ENCODE results near the gene BTBD18. TPM values are rescaled to one million over a fixed set of nuclear protein-coding genes. Genes with fewer than 3 reads are reported as not detected.

Gene BTBD18
- total RNA-seq, 1 donor from 2014 or later, result not detected

GRCh38 chr11:57793351-57794115, 41.9 kb upstream of the BTBD18 start:
- peak overlapping the region; percentile 31 to 56 for H3K27ac ChIP-seq
- TF ChIP-seq CTCF (IDR thresholded peaks at IDR 0.05), result no peak
- intact Hi-C loops (cut with DNase I), result no loop called here

GRCh38 chr11:57792870-57793269, 41.3 kb upstream of the BTBD18 start:
- H3K4me1 ChIP-seq, result peaks cover 0 to 15% of the 10 kb centered on the region in 2 donors
- intact Hi-C loops (cut with DNase I), result no loop called here
- no peak for TF ChIP-seq CTCF (IDR thresholded peaks at IDR 0.05)
- H3K9me3 ChIP-seq, result no peaks in the 10 kb centered on the region
- peaks cover 23 to 40% of the 10 kb centered on the region in 2 donors for H3K36me3 ChIP-seq
- DNase-seq (ENCODE audit: low spot score in 2 of 2), result no peak
- no peak overlapping the region for H3K4me3 ChIP-seq
- H3K27ac ChIP-seq, result peak overlapping the region; percentile 31 to 47
- no peaks in the 10 kb centered on the region for H3K27me3 ChIP-seq

More at GRCh38 chr11:57793351-57794115, 41.9 kb upstream of the BTBD18 start:
- Histone ChIP-seq H3K9me3 (no peaks in the 10 kb centered on the region), H3K27me3 (no peaks in the 10 kb centered on the region), H3K4me1 (peaks cover 0 to 11% of the 10 kb centered on the region in 2 donors), H3K36me3 (peaks cover 25 to 45% of the 10 kb centered on the region in 2 donors), H3K4me3 (no peak overlapping the region)
- no peak for DNase-seq (ENCODE audit: low spot score in 2 of 2)

- Histone ChIP-seq H3K27me3 (no peaks in the 10 kb centered on the region), H3K4me3 (no peak overlapping the region), H3K4me1 (peaks cover 0 to 19% of the 10 kb centered on the region in 2 donors), H3K27ac (peak overlapping the region; percentile 31 to 47), H3K9me3 (no peaks in the 10 kb centered on the region), H3K36me3 (peaks cover 22 to 34% of the 10 kb centered on the region in 2 donors)
- intact Hi-C loops (cut with DNase I), result no loop called here
- no peak for TF ChIP-seq CTCF (IDR thresholded peaks at IDR 0.05)
- peak; percentile 78 to 84 for DNase-seq (ENCODE audit: low spot score in 2 of 2)
Measured at GRCh38 chr11:57792060-57792541, 40.5 kb upstream of the BTBD18 start.

GRCh38 chr11:57791321-57792059, 39.9 kb upstream of the BTBD18 start:
- H3K4me3 ChIP-seq, result no peak overlapping the region
- H3K36me3 ChIP-seq, result peaks cover 16 to 28% of the 10 kb centered on the region in 2 donors
- H3K9me3 ChIP-seq, result no peaks in the 10 kb centered on the region
- intact Hi-C loops (cut with DNase I), result no loop called here
- peak overlapping the region in 1 of 2 donors; percentile 31 for H3K27ac ChIP-seq
- no peak for DNase-seq (ENCODE audit: low spot score in 2 of 2)
- no peaks in the 10 kb centered on the region for H3K27me3 ChIP-seq
- no peak for TF ChIP-seq CTCF (IDR thresholded peaks at IDR 0.05)
- H3K4me1 ChIP-seq, result peaks cover 0 to 23% of the 10 kb centered on the region in 2 donors

GRCh38 chr11:57788703-57789088, 37.1 kb upstream of the BTBD18 start:
- intact Hi-C loops (cut with DNase I), result no loop called here
- H3K27me3 ChIP-seq, result no peaks in the 10 kb centered on the region
- DNase-seq (ENCODE audit: low spot score in 2 of 2), result no peak
- H3K9me3 ChIP-seq, result no peaks in the 10 kb centered on the region
- H3K36me3 ChIP-seq, result peaks cover 4 to 11% of the 10 kb centered on the region in 2 donors
- H3K4me1 ChIP-seq, result peaks cover 0 to 38% of the 10 kb centered on the region in 2 donors
- H3K27ac ChIP-seq, result no peak overlapping the region
- H3K4me3 ChIP-seq, result no peak overlapping the region
- no peak for TF ChIP-seq CTCF (IDR thresholded peaks at IDR 0.05)
